GM23338 (cell line): ENCODE measurements around the gene PLEKHG5. TPM values are rescaled to one million over a fixed set of nuclear protein-coding genes. Genes with fewer than 3 reads are reported as not detected.

Experiments
- ATAC-seq: fragments of 200-7000 bp; cut with Tn5 transposase; 3 replicates; pipeline ENCODE4 v1.9.1; 2020
- DNase-seq: peaks from one replicate; pipeline ENCODE4 v3.0.0-alpha.2; 2015; ENCODE audit warnings: low spot score
- H2AFZ ChIP-seq: fragments of 200-600 bp; sonication (generic); 2 replicates; pipeline ENCODE4 v1.8.0; 2016; ENCODE audit warnings: antibody characterized with exemption, mild to moderate bottlenecking, moderate library complexity
- H3F3A ChIP-seq: fragments of 200-600 bp; sonication (generic); replicated peaks from 2 replicates; pipeline ENCODE4 v1.8.0; 2017; ENCODE audit warnings: antibody characterized with exemption, mixed run types, low read depth
- H3K27ac ChIP-seq: fragments of 200-600 bp; sonication (generic); 2 replicates; pipeline ENCODE4 v1.6.1; 2016; ENCODE audit warnings: low read depth
- H3K27me3 ChIP-seq: fragments of 200-600 bp; sonication (generic); 2 replicates; pipeline ENCODE4 v1.8.0; 2016; ENCODE audit warnings: mild to moderate bottlenecking, mixed run types, moderate library complexity; ENCODE audit not compliant: insufficient read depth
- H3K36me3 ChIP-seq: fragments of 200-600 bp; sonication (generic); 2 replicates; pipeline ENCODE4 v1.8.0; 2016; ENCODE audit warnings: mild to moderate bottlenecking; ENCODE audit not compliant: insufficient read depth
- H3K4me1 ChIP-seq: fragments of 200-600 bp; sonication (generic); 2 replicates; pipeline ENCODE4 v1.8.0; 2016; ENCODE audit warnings: mild to moderate bottlenecking, moderate library complexity; ENCODE audit not compliant: insufficient read depth
- H3K4me2 ChIP-seq: fragments of 200-600 bp; sonication (generic); 2 replicates; pipeline ENCODE4 v1.7.1; 2017; ENCODE audit warnings: mixed run types
- H3K4me3 ChIP-seq: fragments of 200-600 bp; sonication (generic); 2 replicates; pipeline ENCODE4 v1.6.1; 2016; ENCODE audit warnings: mixed run types
- H3K79me2 ChIP-seq: fragments of 200-600 bp; sonication (generic); replicated peaks from 2 replicates; pipeline ENCODE4 v1.8.0; 2017; ENCODE audit warnings: mild to moderate bottlenecking; ENCODE audit not compliant: insufficient read depth
- H3K9me2 ChIP-seq: fragments of 200-600 bp; sonication (generic); 2 replicates; pipeline ENCODE4 v1.8.0; 2017; ENCODE audit not compliant: insufficient read depth
- H4K20me1 ChIP-seq: fragments of 200-600 bp; sonication (generic); replicated peaks from 2 replicates; pipeline ENCODE4 v1.8.0; 2017; ENCODE audit warnings: mild to moderate bottlenecking; ENCODE audit not compliant: insufficient read depth
- H3K27ac Mint-ChIP-seq: 2 replicates; pipeline ENCODE4 v1.8.0; 2020; ENCODE audit warnings: inconsistent platforms, mild to moderate bottlenecking, moderate library complexity, mixed read lengths
- H3K27me3 Mint-ChIP-seq: 3 replicates; pipeline ENCODE4 v1.8.0; 2022; ENCODE audit warnings: low read depth, mild to moderate bottlenecking, moderate library complexity, mixed read lengths, inconsistent platforms; ENCODE audit not compliant: insufficient read depth, poor library complexity
- H3K36me3 Mint-ChIP-seq: 3 replicates; pipeline ENCODE4 v1.8.0; 2021; ENCODE audit warnings: low read depth, mild to moderate bottlenecking, inconsistent platforms, moderate library complexity, mixed read lengths
- H3K4me1 Mint-ChIP-seq: 3 replicates; pipeline ENCODE4 v1.8.0; 2020; ENCODE audit warnings: mild to moderate bottlenecking, inconsistent platforms, mixed read lengths
- H3K4me3 Mint-ChIP-seq: 3 replicates; pipeline ENCODE4 v1.8.0; 2021; ENCODE audit warnings: moderate library complexity, mild to moderate bottlenecking, inconsistent platforms, mixed read lengths
- H3K9me3 Mint-ChIP-seq: 3 replicates; pipeline ENCODE4 v1.8.0; 2020; ENCODE audit warnings: moderate library complexity, mild to moderate bottlenecking, inconsistent platforms, mixed read lengths
- CREB1 ChIP-seq: fragments of 250-450 bp; sonication (Bioruptor Pico); IDR thresholded peaks from 2 replicates; pipeline ENCODE4 v1.5.0; 2020; ENCODE audit warnings: low read depth, mild to moderate bottlenecking, moderate library complexity
- CTCF ChIP-seq, 2 experiments: fragments of 200-600 bp in 1 of 2; sonication (generic) in 1 of 2; conservative IDR thresholded peaks; 2 replicates each; pipeline versions ENCODE4 v1.5.1 to v1.6.1; 2016 to 2017; ENCODE audit warnings: antibody characterized with exemption in 2 of 2, low read depth in 2 of 2, mild to moderate bottlenecking in 2 of 2, moderate library complexity in 1 of 2
- EZH2 ChIP-seq: fragments of 200-600 bp; sonication (generic); IDR thresholded peaks from one replicate; pipeline ENCODE4 v1.8.0; 2017; ENCODE audit warnings: antibody characterized with exemption, mild to moderate bottlenecking, low read depth; ENCODE audit not compliant: unreplicated experiment
- EZH2phosphoT487 ChIP-seq: fragments of 200-600 bp; sonication (generic); IDR thresholded peaks from one replicate; pipeline ENCODE4 v1.8.1; 2018; ENCODE audit warnings: antibody characterized with exemption; ENCODE audit not compliant: unreplicated experiment
- JUNB ChIP-seq: IDR thresholded peaks from one replicate; pipeline ENCODE4 v1.6.1; 2016; ENCODE audit warnings: antibody characterized with exemption; ENCODE audit not compliant: unreplicated experiment
- NANOG ChIP-seq: IDR thresholded peaks from 2 replicates; pipeline ENCODE4 v1.6.1; 2016; ENCODE audit warnings: antibody characterized with exemption, borderline replicate concordance
- POLR2AphosphoS5 ChIP-seq: IDR thresholded peaks from 2 replicates; pipeline ENCODE4 v1.6.1; 2016; ENCODE audit warnings: antibody characterized with exemption, low read depth
- ZNF114 ChIP-seq: fragments of 250-450 bp; sonication (Bioruptor Pico); IDR thresholded peaks from 2 replicates; pipeline ENCODE4 v1.5.0; 2020; ENCODE audit warnings: mild to moderate bottlenecking, moderate library complexity
- ZNF331 ChIP-seq: fragments of 250-450 bp; sonication (Bioruptor Pico); IDR thresholded peaks from 2 replicates; pipeline ENCODE4 v1.5.0; 2020; ENCODE audit warnings: low read depth, mild to moderate bottlenecking, moderate library complexity
- polyA plus RNA-seq: library from polyadenylated mRNA; unstranded; fragments of >200 nt; fragmentation: Nextera tagmentation; extraction: Ambion mirVana; gene quantifications from 2 replicates; pipeline ENCODE4 v1.2.1, GENCODE V29; 2016
- total RNA-seq: library from RNA; depleted of rRNA; stranded (reverse); fragments of >200 nt; shearing (Covaris generic); gene quantifications from 2 replicates; pipeline ENCODE4 v1.2.3, GENCODE V29; 2014
- TF ChIP-seq, protein P1 (sequence below): fragments of 250-450 bp; sonication (Bioruptor Pico); IDR thresholded peaks from 2 replicates; pipeline ENCODE4 v1.5.0; 2020; ENCODE audit warnings: mild to moderate bottlenecking, moderate library complexity

Gene PLEKHG5
- total and polyA plus RNA-seq, 2 experiments from 2014 or later: 9.0 to 26.4 TPM

- Histone ChIP-seq H2AFZ (no peak overlapping the region), H3K4me2 (no peak overlapping the region), H3K36me3 (no peaks in the 10 kb centered on the region), H3K9me2 (no peaks in the 10 kb centered on the region), H3K4me1 (no peaks in the 10 kb centered on the region), H3K4me3 (no peak overlapping the region), H3K27me3 (no peaks in the 10 kb centered on the region), H4K20me1 (no peaks in the 10 kb centered on the region), H3K27ac (no peak overlapping the region), H3K79me2 (no peaks in the 10 kb centered on the region), H3F3A (no peaks in the 10 kb centered on the region)
- Mint-ChIP-seq H3K4me3 (no peak overlapping the region), H3K27ac (no peak overlapping the region), H3K9me3 (no peaks in the 10 kb centered on the region), H3K4me1 (0 out of 3 replicates have a peak, but pooled peaks cover 5% of the 10 kb centered on the region), H3K36me3 (no peaks in the 10 kb centered on the region), H3K27me3 (peaks cover 6% of the 10 kb centered on the region)
- TF ChIP-seq CTCF (conservative IDR thresholded peaks at IDR 0.05; ENCODE audit: low read depth in 2 of 2): no peak
- TF ChIP-seq POLR2AphosphoS5: no peak
- no peak for TF ChIP-seq CREB1
- TF ChIP-seq JUNB: no peak
- TF ChIP-seq NANOG: no peak
- no peak for TF ChIP-seq ZNF114 (CRISPR knock-in tag)
- TF ChIP-seq ZNF331 (CRISPR knock-in tag): no peak
- TF ChIP-seq, protein P1, sequence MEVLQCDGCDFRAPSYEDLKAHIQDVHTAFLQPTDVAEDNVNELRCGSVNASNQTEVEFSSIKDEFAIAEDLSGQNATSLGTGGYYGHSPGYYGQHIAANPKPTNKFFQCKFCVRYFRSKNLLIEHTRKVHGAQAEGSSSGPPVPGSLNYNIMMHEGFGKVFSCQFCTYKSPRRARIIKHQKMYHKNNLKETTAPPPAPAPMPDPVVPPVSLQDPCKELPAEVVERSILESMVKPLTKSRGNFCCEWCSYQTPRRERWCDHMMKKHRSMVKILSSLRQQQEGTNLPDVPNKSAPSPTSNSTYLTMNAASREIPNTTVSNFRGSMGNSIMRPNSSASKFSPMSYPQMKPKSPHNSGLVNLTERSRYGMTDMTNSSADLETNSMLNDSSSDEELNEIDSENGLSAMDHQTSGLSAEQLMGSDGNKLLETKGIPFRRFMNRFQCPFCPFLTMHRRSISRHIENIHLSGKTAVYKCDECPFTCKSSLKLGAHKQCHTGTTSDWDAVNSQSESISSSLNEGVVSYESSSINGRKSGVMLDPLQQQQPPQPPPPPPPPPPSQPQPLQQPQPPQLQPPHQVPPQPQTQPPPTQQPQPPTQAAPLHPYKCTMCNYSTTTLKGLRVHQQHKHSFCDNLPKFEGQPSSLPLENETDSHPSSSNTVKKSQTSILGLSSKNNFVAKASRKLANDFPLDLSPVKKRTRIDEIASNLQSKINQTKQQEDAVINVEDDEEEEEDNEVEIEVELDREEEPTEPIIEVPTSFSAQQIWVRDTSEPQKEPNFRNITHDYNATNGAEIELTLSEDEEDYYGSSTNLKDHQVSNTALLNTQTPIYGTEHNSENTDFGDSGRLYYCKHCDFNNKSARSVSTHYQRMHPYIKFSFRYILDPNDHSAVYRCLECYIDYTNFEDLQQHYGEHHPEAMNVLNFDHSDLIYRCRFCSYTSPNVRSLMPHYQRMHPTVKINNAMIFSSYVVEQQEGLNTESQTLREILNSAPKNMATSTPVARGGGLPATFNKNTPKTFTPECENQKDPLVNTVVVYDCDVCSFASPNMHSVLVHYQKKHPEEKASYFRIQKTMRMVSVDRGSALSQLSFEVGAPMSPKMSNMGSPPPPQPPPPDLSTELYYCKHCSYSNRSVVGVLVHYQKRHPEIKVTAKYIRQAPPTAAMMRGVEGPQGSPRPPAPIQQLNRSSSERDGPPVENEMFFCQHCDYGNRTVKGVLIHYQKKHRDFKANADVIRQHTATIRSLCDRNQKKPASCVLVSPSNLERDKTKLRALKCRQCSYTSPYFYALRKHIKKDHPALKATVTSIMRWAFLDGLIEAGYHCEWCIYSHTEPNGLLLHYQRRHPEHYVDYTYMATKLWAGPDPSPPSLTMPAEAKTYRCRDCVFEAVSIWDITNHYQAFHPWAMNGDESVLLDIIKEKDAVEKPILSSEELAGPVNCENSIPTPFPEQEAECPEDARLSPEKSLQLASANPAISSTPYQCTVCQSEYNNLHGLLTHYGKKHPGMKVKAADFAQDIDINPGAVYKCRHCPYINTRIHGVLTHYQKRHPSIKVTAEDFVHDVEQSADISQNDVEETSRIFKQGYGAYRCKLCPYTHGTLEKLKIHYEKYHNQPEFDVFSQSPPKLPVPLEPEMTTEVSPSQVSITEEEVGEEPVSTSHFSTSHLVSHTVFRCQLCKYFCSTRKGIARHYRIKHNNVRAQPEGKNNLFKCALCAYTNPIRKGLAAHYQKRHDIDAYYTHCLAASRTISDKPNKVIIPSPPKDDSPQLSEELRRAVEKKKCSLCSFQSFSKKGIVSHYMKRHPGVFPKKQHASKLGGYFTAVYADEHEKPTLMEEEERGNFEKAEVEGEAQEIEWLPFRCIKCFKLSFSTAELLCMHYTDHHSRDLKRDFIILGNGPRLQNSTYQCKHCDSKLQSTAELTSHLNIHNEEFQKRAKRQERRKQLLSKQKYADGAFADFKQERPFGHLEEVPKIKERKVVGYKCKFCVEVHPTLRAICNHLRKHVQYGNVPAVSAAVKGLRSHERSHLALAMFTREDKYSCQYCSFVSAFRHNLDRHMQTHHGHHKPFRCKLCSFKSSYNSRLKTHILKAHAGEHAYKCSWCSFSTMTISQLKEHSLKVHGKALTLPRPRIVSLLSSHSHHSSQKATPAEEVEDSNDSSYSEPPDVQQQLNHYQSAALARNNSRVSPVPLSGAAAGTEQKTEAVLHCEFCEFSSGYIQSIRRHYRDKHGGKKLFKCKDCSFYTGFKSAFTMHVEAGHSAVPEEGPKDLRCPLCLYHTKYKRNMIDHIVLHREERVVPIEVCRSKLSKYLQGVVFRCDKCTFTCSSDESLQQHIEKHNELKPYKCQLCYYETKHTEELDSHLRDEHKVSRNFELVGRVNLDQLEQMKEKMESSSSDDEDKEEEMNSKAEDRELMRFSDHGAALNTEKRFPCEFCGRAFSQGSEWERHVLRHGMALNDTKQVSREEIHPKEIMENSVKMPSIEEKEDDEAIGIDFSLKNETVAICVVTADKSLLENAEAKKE (CRISPR knock-in tag): no peak
- TF ChIP-seq EZH2phosphoT487: no peak
- TF ChIP-seq EZH2: no peak
- ATAC-seq (no peak), DNase-seq (no peak)
These were observed 19.6 kb upstream of the PLEKHG5 start for GRCh38 chr1:6511056-6511455.
